SJSA1 (cell line): ENCODE data around the gene APOD. TPM values are rescaled to one million over a fixed set of nuclear protein-coding genes. Genes with fewer than 3 reads are reported as not detected.

ENCODE experiments used
- DNase-seq, 2 experiments: peaks; one replicate each; pipeline ENCODE4 v3.0.0-alpha.2; 2015 to 2020; ENCODE audit warnings: low spot score in 2 of 2, low read depth in 1 of 2
- H3K27ac ChIP-seq: fragments of 250-450 bp; sonication (Bioruptor Pico); 2 replicates; pipeline ENCODE4 v1.5.1; 2020; ENCODE audit warnings: mild to moderate bottlenecking, moderate library complexity
- H3K27me3 ChIP-seq: fragments of 250-450 bp; sonication (Bioruptor Pico); replicated peaks from 2 replicates; pipeline ENCODE4 v1.5.1; 2020; ENCODE audit warnings: mild to moderate bottlenecking, moderate library complexity
- H3K36me3 ChIP-seq: fragments of 250-450 bp; sonication (Bioruptor Pico); 2 replicates; pipeline ENCODE4 v1.5.1; 2020; ENCODE audit warnings: mild to moderate bottlenecking
- H3K4me1 ChIP-seq: fragments of 250-450 bp; sonication (Bioruptor Pico); replicated peaks from 2 replicates; pipeline ENCODE4 v1.6.1; 2021; ENCODE audit warnings: mild to moderate bottlenecking
- H3K4me3 ChIP-seq: fragments of 250-450 bp; sonication (Bioruptor Pico); 2 replicates; pipeline ENCODE4 v1.5.1; 2020; ENCODE audit warnings: mild to moderate bottlenecking
- H3K9me3 ChIP-seq: fragments of 250-450 bp; sonication (Bioruptor Pico); replicated peaks from 2 replicates; pipeline ENCODE4 v1.5.1; 2020; ENCODE audit warnings: mild to moderate bottlenecking
- total RNA-seq: library from RNA; depleted of rRNA; stranded (reverse); fragments of >200 nt; shearing (Covaris generic); gene quantifications from 2 replicates; pipeline ENCODE4 v1.2.3, GENCODE V29; 2014

APOD gene
- total RNA-seq, 1 experiment from 2014 or later, result not detected

GRCh38 chr3:195566797-195567196, 16.9 kb downstream of the APOD start:
- Histone ChIP-seq H3K9me3 (no peaks in the 10 kb centered on the region), H3K4me3 (no peak overlapping the region), H3K27me3 (no peaks in the 10 kb centered on the region; the same call in 1 of the 2 replicates), H3K4me1 (no peaks in the 10 kb centered on the region), H3K36me3 (no peaks in the 10 kb centered on the region), H3K27ac (no peak overlapping the region)
- no peak for DNase-seq

GRCh38 chr3:195565716-195566115, 18.0 kb downstream of the APOD start:
- Histone ChIP-seq H3K27me3 (no peaks in the 10 kb centered on the region; the same call in 1 of the 2 replicates), H3K4me3 (no peak overlapping the region), H3K9me3 (no peaks in the 10 kb centered on the region), H3K27ac (no peak overlapping the region), H3K4me1 (no peaks in the 10 kb centered on the region), H3K36me3 (no peaks in the 10 kb centered on the region)
- no peak for DNase-seq

GRCh38 chr3:195563317-195563716, 20.4 kb downstream of the APOD start:
- Histone ChIP-seq H3K9me3 (no peaks in the 10 kb centered on the region), H3K36me3 (no peaks in the 10 kb centered on the region), H3K27ac (no peak overlapping the region), H3K27me3 (peaks cover 1% of the 10 kb centered on the region), H3K4me1 (no peaks in the 10 kb centered on the region), H3K4me3 (no peak overlapping the region)
- no peak for DNase-seq

- H3K4me3 ChIP-seq, result no peak overlapping the region
- H3K27ac ChIP-seq, result no peak overlapping the region
- peaks cover 3% of the 10 kb centered on the region for H3K27me3 ChIP-seq
- no peaks in the 10 kb centered on the region for H3K36me3 ChIP-seq
- no peak for DNase-seq
- H3K9me3 ChIP-seq, result no peaks in the 10 kb centered on the region
- no peaks in the 10 kb centered on the region for H3K4me1 ChIP-seq
Measured at GRCh38 chr3:195559723-195560409, 23.9 kb downstream of the APOD start.

GRCh38 chr3:195558602-195559001, 25.1 kb downstream of the APOD start:
- Histone ChIP-seq H3K27me3 (peaks cover 3% of the 10 kb centered on the region), H3K4me1 (no peaks in the 10 kb centered on the region), H3K4me3 (no peak overlapping the region), H3K27ac (no peak overlapping the region), H3K9me3 (no peaks in the 10 kb centered on the region), H3K36me3 (no peaks in the 10 kb centered on the region)
- DNase-seq, result no peak

GRCh38 chr3:195557322-195557721, 26.4 kb downstream of the APOD start:
- DNase-seq, result no peak
- Histone ChIP-seq H3K4me1 (no peaks in the 10 kb centered on the region), H3K36me3 (no peaks in the 10 kb centered on the region), H3K4me3 (no peak overlapping the region), H3K27ac (no peak overlapping the region), H3K9me3 (no peaks in the 10 kb centered on the region), H3K27me3 (peaks cover 3% of the 10 kb centered on the region)

DNA sequence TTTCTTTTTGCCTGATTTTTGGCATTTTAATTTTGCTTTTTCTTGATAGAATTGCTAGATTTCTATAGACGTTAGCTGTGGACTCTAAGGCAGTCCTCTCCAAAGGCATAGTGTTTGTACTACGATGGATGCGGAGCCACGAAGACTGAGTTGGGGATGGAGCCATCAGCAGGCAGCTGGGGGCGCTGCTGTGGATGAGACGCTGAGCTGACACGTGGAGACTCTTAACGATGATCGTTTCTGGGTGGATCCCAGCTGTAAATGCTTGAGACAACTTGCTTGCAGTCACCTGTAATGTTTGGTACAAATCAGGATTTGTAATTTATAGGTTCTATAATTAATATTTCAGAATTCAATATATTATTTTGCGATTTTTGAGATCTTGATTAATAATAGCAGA, 27.4 kb downstream of the APOD start:
- DNase-seq, result no peak
- H3K9me3 ChIP-seq, result no peaks in the 10 kb centered on the region

GRCh38 chr3:195555110-195555509, 28.6 kb downstream of the APOD start:
- Histone ChIP-seq H3K27me3 (peaks cover 3% of the 10 kb centered on the region), H3K27ac (no peak overlapping the region), H3K36me3 (no peaks in the 10 kb centered on the region), H3K4me3 (no peak overlapping the region), H3K9me3 (no peaks in the 10 kb centered on the region), H3K4me1 (no peaks in the 10 kb centered on the region)
- no peak for DNase-seq

More for the DNA sequence above, 27.4 kb downstream of the APOD start:
- H3K36me3 ChIP-seq, result no peaks in the 10 kb centered on the region
- H3K4me3 ChIP-seq, result no peak overlapping the region
- peaks cover 3% of the 10 kb centered on the region for H3K27me3 ChIP-seq
- no peaks in the 10 kb centered on the region for H3K4me1 ChIP-seq
- H3K27ac ChIP-seq, result no peak overlapping the region

DNA sequence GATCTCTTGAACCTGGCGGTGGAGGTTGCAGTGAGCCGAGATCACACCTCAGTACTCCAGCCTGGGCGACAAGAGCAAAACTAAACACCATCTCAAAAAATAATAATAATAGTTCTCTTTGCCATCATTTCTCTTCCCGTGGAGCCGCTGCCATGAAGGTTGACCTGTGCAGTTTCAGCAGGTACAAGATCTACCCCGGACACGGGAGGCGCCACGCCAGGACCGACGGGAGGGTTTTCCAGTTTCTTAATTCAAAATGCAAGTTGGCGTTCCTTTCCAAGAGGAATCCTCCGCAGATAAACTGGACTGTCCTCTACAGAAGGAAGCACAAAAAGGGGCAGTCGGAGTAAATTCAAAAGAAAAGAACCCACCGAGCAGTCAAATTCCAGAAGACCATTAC, 29.3 kb downstream of the APOD start:
- Histone ChIP-seq H3K4me3 (no peak overlapping the region), H3K36me3 (no peaks in the 10 kb centered on the region), H3K27ac (no peak overlapping the region), H3K9me3 (no peaks in the 10 kb centered on the region), H3K27me3 (peaks cover 3% of the 10 kb centered on the region), H3K4me1 (no peaks in the 10 kb centered on the region)
- no peak for DNase-seq

GRCh38 chr3:195553268-195553667, 30.5 kb downstream of the APOD start:
- Histone ChIP-seq H3K36me3 (no peaks in the 10 kb centered on the region), H3K4me3 (no peak overlapping the region), H3K27ac (no peak overlapping the region), H3K9me3 (no peaks in the 10 kb centered on the region), H3K4me1 (no peaks in the 10 kb centered on the region), H3K27me3 (peaks cover 1% of the 10 kb centered on the region; the same call in 1 of the 2 replicates)
- no peak for DNase-seq

- no peak for DNase-seq
- Histone ChIP-seq H3K4me1 (peaks cover 4% of the 10 kb centered on the region), H3K4me3 (no peak overlapping the region), H3K36me3 (no peaks in the 10 kb centered on the region), H3K9me3 (no peaks in the 10 kb centered on the region), H3K27me3 (no peaks in the 10 kb centered on the region), H3K27ac (no peak overlapping the region)
Measured at GRCh38 chr3:195551381-195551978, 32.3 kb downstream of the APOD start.

- H3K4me1 ChIP-seq, result peaks cover 11% of the 10 kb centered on the region
- no peak for DNase-seq
- no peak overlapping the region for H3K4me3 ChIP-seq
- H3K36me3 ChIP-seq, result no peaks in the 10 kb centered on the region
- H3K9me3 ChIP-seq, result no peaks in the 10 kb centered on the region
- H3K27me3 ChIP-seq, result no peaks in the 10 kb centered on the region
- H3K27ac ChIP-seq, result no peak overlapping the region
Measured at GRCh38 chr3:195550723-195551122, 33.0 kb downstream of the APOD start.

GRCh38 chr3:195549931-195550519, 33.7 kb downstream of the APOD start:
- H3K9me3 ChIP-seq, result no peaks in the 10 kb centered on the region

DNA sequence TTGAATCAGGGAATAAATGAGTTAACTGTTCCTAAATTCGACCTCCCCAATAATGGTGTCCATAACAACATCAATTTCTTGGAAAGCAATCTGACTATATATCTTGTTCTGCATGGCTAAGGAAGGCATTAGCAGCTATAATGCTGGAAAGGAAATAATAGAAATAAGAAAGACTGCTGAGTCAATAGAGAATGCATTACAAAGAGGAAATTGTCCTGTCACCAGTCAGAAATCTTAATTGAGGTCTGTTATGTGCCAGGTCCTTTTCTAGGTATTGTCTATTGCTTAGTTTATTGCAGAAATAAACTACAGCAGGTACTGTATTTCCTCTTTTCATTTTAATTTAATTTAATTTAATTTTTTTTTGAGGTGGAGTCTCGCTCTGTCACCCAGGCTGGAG, 34.8 kb downstream of the APOD start:
- no peaks in the 10 kb centered on the region for H3K9me3 ChIP-seq
- no peak for DNase-seq
- H3K36me3 ChIP-seq, result no peaks in the 10 kb centered on the region
- no peak overlapping the region for H3K4me3 ChIP-seq
- no peaks in the 10 kb centered on the region for H3K27me3 ChIP-seq
- H3K4me1 ChIP-seq, result peaks cover 21% of the 10 kb centered on the region
- H3K27ac ChIP-seq, result no peak overlapping the region

More at GRCh38 chr3:195549931-195550519, 33.7 kb downstream of the APOD start:
- no peaks in the 10 kb centered on the region for H3K27me3 ChIP-seq
- DNase-seq, result no peak
- no peak overlapping the region for H3K27ac ChIP-seq
- peaks cover 14% of the 10 kb centered on the region for H3K4me1 ChIP-seq
- H3K4me3 ChIP-seq, result no peak overlapping the region
- H3K36me3 ChIP-seq, result no peaks in the 10 kb centered on the region
